GM21360 (cell line): ENCODE results near the gene CISH.

ENCODE experiments used
- ATAC-seq: cut with Tn5 transposase; IDR thresholded peaks from one replicate; pipeline ENCODE4 v1.9.1; 2021; ENCODE audit warnings: mild to moderate bottlenecking, moderate library complexity; ENCODE audit not compliant: unreplicated experiment

Gene CISH

DNA sequence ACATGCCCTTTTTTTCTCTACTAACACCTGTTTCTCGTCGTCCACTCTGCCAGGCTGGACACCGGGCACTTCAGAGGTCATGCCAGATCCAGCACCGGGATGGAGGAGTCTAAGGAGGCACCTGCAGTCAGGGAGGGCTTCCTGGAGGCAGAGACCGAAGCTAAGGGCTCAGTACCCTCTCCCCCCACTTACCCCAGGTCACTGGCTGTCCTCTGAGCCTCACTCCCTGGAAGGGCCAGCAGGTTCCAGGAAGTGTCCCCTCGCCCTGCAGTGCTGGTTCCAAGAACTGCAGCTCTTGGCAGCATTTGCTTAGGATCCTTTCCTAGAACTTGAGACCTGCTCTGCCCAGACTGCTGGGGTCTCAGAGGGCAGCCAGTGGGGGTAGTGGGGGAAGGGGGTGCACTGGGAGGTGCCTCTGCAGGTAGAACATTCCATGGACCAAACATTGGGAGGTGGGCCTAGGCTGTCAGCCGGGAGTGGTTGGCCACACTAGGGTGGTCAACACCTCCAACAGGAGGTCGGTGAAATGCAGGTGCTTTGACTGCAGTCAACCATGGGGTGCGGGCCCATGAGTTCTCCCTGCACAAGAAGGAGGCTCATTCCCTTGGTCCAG, 11.3 kb downstream of the CISH start:
- no peak for ATAC-seq

DNA sequence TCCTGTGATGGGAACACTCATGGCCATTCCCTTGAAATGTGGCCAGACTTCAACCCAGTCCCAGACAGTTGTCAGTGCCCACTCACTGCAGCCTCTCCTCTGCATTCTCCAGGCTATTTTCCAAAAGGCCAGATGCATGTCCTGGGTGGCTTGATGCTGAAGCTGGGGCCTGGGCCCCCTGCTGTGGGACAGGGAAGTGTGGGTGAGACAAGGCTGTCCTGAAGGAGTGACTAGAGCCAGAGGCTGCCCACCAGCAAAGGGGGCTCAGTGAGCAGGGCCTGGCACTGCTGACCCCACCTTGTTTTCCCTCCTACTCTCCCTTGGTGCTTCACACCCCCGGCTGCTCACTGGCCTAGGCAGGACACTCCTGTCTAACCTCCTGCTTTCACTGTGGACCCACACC, 11.9 kb downstream of the CISH start:
- no peak for ATAC-seq

DNA sequence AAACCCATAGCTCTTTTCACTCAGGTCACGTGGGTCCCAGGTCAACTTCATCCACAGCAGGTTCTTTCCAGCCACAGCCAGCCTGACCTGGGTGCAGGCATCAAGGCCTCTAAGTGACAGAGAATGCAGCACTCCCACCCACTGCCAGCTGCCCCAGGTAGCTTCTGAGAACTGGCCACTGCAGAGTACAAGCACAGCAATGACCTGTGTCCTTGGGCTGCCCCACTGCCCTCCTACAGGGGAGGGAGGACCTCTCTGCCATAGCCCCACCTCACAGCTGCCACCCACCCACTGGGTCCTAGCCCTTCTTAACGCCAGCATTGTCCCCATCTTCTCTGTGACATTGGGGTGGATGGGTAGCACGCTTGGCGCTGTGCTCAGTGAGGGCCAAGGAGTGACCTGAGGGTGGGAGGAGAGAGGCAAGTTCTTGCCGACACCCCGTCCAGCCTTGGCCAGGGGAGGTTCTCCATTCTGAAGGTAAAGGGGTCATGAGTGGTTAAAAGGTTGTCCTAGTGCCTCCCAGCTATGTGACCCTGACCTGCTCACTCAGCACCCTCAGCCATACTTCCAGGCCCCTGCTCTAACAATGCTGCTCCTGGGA, 12.4 kb downstream of the CISH start:
- no peak for ATAC-seq

DNA sequence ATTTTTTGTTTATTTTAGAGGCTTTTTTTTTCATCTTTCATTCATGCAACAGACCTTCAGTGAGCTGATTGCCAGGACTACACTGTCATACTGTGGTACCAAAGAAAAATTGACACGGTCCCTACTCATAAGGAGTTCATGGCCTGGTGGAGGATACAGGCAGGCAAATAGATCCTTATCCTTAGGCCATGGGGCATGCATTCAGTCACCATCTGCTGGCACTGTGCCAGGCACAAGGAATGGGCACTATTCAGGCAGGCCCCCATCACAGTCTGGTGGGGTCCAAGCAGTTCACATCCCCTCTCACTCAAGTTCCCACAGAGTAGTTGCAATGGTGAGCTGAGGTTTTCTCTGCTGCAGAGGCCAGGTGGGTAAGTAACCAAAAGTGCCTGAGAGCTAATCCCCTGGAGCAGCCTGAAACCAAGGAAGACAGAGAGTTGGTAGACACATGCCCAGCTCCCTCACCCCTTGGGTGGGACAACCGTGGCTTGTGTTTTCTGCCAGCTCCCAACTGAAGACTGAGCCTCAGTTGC, 17.3 kb downstream of the CISH start:
- ATAC-seq = no peak

DNA sequence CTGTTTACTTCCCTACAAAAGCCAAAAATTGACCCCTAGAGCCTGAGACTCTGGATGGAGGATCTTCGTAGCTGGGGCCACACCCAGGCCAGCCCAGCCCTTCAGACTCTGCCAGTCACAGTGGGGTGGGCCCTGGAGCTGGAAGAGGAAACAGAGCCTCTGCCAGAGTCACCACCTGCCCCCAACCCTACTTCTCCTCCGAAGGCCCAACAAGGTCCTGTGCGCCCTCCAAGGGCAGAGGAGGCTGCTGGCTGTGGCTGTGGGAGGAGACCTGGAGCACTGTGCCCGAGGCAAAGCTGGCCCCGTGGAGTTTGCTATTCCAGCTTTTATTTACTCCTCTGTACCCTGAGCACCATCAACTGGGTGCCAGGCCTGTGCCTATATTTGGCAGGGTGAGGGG, 19.0 kb downstream of the CISH start:
- no peak for ATAC-seq

DNA sequence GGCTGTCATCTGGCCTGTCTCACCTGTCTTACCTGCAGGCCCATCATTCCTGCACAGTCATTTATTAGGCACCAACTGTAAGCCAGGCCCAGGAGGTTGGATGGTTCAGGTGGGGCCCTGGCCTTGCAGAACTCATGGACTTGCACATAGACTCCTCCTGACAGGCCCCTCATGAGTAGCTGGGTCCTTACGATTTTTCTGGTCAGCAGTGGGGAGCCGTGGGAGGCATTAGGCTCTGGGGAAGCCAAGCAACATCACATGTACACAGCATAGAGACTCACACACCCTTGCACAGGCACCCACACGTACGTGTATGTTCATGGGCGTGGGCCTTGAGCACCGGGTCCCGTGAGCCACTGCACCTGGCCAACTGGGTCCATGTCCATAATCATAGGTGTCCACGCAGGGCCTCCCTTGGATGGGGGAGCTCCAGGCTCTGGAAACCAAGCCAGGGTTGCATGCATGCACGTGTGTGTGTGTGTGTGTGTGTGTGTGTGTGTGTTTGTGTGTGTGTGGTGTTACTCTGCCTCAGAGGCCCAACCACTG, 20.3 kb downstream of the CISH start:
- peak; percentile 11 for ATAC-seq

DNA sequence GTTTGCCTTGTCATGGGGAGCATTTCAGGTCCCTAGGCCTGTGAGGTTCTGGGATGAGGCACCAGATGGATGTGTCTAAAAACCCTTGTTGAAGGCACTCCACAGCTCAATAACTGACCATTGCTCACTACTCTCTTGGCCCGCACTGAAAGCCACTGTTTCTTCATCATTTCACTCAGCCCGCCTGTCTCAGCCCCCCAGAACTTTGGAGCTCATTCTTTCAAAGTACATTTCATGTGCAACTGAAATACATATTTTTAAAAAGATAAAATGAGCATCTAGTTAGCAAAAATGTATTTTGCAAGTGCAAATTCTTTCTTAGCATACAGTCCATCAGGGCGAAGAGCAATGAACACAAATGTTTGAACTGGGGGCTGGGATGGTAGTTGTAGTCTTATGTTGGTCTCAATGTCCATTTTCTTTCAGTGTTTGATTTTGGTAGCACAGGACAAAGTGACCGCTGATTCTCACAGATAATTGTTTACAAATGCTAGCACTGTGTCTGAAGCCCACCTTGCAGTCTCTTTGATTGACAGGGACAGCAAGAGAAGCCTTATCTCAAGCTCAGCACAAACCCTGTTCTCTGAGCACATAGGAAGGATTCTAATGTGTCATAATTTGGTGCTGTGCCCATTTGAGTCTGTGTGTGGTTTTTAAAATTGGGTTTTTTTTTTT, 22.7 kb downstream of the CISH start:
- no peak for ATAC-seq

GRCh38 chr3:50587806-50588758, 23.5 kb downstream of the CISH start:
- ATAC-seq = peak; percentile 25

DNA sequence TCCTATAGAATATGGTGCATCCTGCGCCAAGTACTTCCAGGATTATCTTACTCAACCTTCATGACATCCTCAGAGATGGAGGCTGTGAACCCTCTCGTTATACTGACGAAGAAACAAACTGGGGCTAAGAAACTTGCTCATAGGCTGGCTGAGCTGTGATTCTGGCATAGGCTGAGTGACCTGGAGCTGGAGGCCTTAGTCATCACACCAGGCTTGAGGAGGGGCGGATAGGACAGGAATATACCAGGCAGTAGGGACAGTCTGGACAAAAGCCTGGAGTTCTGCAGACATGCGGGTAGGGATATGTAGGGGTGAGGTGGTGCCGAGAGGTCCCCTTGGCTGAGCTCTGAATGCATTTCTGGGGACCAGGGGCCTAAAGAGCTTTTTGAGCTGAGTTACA, 24.2 kb downstream of the CISH start:
- no peak for ATAC-seq

- no peak for ATAC-seq
Observed at GRCh38 chr3:50586763-50587070, 24.9 kb downstream of the CISH start.

GRCh38 chr3:50585919-50586762, 25.4 kb downstream of the CISH start:
- no peak for ATAC-seq

- ATAC-seq = no peak
Observed at GRCh38 chr3:50584391-50584790, 27.2 kb downstream of the CISH start.

DNA sequence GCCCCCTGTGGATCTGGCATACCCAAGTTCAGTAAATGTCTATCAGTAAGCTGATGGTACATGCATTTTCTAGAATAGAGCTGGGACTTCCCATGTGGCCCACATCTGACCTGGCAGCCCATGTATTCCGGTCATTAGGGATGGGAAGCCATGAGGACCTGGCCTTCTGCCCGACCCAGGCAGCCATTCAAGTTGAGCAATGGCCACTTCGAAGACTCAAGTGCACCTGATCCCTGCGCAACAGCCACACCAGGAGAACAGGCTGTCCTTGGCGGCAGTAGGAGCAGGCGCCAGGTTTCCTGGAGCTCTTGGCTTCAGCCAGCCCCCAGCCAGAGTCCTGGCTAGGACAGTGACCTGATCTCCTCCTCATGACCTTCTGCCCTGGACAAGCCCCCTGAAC, 27.7 kb downstream of the CISH start:
- no peak for ATAC-seq

GRCh38 chr3:50582083-50582482, 29.5 kb downstream of the CISH start:
- ATAC-seq = no peak

GRCh38 chr3:50581459-50581842, 30.1 kb downstream of the CISH start:
- no peak for ATAC-seq

DNA sequence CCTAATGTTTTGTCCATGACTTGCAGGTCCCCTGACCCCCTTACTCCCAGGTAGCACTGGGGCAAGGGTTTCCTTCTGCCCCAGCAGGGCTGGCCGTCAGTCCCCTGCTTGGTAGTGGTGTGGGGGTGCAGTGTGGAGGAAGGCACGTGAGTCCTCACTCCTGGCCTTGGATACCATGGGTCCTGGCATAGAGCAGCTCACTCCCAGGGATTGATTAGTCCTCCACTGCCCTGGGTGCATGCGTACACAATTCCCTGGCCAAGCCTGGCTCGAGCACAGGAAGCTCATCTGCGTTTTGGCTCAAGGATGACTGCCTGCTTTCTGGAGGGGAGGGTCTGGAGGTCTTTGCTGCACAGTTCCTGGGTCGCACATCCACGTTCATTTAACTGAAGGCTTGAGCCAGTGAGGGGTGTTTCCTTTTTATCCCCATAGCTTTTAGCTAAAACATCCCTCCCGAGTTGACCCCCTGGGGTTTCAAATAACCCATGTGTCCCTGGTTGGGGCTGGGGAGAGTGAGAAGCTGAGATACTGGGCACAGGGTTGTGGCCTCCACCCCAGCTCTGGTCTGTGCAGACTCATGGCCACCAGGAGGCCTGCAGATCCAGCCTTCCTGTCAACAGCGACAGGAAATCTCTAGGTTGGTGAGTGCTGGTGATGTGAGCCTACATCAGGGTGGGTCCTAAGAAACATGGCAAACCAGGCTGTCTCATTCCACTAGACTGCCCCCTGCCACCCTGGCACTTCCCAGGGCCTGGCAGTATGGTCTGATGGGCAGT, 30.7 kb downstream of the CISH start:
- ATAC-seq = no peak

DNA sequence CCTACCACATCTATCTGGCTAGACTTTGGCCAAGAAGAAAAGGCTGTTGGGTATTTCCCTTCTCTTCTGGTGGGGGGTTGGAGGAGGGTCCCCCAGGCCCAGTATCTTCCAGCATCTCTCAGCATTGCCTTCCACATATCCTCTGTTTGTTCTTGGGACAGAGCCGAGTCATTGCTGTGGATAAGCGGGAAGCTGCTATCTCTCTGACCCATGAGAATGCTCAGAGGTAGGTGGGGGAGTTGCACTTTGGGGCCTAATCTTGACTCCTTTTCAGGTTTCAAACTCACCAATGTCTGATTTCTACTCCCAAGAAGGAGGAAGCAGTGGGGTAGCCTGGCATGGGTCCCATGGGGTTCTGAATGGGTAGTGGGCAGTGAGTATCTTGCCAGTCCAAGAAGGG, 34.2 kb downstream of the CISH start:
- no peak for ATAC-seq

DNA sequence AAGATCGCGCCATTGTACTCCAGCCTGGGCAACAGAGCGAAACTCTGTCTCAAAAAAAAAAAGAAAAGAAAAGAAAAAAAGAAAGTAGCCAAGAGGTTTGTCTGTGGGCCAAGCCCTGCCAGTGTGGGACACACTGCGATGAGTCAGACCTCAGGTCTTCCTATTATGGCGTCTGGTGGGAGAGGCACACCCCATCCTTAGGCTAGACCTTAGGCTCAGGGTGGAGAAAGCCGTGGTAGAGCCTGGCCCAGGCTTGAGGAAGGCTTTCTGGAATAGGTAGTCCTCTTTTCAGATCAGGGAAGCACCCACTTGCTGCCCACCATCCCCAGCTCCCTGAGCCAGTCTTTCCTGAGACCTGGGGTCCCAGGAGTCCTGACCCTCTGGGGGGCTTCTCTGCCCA, 36.2 kb downstream of the CISH start:
- no peak for ATAC-seq

- no peak for ATAC-seq
Observed at GRCh38 chr3:50574444-50574831, 37.1 kb downstream of the CISH start.
